ENCODE measurements around the gene ZXDB. TPM values are rescaled to one million over a fixed set of nuclear protein-coding genes. Genes with fewer than 3 reads are reported as not detected.

ZXDB gene
- polyA plus RNA-seq, 1 donor (not counting 4 experiments of a cell fraction or from before 2014, with no cell fraction given), result 6.4 TPM

GRCh38 chrX:57595381-57595811, 3.6 kb downstream of the ZXDB start:
- DNase-seq (ENCODE audit: low read depth, low spot score) (peak; percentile 41), FAIRE-seq (no peak)
- Histone ChIP-seq H3K79me2 (ENCODE audit: control insufficient read depth, insufficient read depth, low read length) (peaks cover 18% of the 10 kb centered on the region), H3K4me1 (ENCODE audit: control insufficient read depth, extremely low read depth, insufficient read depth, low read length) (peaks cover 16% of the 10 kb centered on the region), H3K27me3 (ENCODE audit: control insufficient read depth, extremely low read depth, insufficient read depth, low read length) (no peaks in the 10 kb centered on the region), H3K4me3 (ENCODE audit: control insufficient read depth in 2 of 3, extremely low read depth in 1 of 3, insufficient read depth in 2 of 3, low read depth in 1 of 3, low read length in 3 of 3) (peak overlapping the region; percentile 13 to 51 (median 26)), H3K9me3 (ENCODE audit: control insufficient read depth, low read depth, low read length) (no peaks in the 10 kb centered on the region), H3K9ac (ENCODE audit: control insufficient read depth, extremely low read depth, insufficient read depth, low read length) (peak overlapping the region; percentile 19), H2AFZ (ENCODE audit: control insufficient read depth, low read length) (no peak overlapping the region), H3K36me3 (ENCODE audit: control insufficient read depth in 2 of 2, extremely low read depth in 1 of 2, insufficient read depth in 2 of 2, low read length in 2 of 2) (peaks cover 0 to 3% of the 10 kb centered on the region in 2 experiments), H3K4me2 (ENCODE audit: control insufficient read depth, extremely low read depth, insufficient read depth, low read depth, low read length) (peak overlapping the region; percentile 61), H3K9me1 (ENCODE audit: control insufficient read depth, extremely low read depth, insufficient read depth, low read length) (no peaks in the 10 kb centered on the region), H3K27ac (ENCODE audit: control insufficient read depth, insufficient read depth, low read length) (peak overlapping the region; percentile 40), H4K20me1 (ENCODE audit: control insufficient read depth, extremely low read depth, insufficient read depth, low read length) (no peaks in the 10 kb centered on the region)
- dilution Hi-C loops (cut with MboI; ENCODE audit: extremely low pct_ligation_motif_present, low sequenced_read_pairs), result no loop called here
- TF ChIP-seq, protein P1, sequence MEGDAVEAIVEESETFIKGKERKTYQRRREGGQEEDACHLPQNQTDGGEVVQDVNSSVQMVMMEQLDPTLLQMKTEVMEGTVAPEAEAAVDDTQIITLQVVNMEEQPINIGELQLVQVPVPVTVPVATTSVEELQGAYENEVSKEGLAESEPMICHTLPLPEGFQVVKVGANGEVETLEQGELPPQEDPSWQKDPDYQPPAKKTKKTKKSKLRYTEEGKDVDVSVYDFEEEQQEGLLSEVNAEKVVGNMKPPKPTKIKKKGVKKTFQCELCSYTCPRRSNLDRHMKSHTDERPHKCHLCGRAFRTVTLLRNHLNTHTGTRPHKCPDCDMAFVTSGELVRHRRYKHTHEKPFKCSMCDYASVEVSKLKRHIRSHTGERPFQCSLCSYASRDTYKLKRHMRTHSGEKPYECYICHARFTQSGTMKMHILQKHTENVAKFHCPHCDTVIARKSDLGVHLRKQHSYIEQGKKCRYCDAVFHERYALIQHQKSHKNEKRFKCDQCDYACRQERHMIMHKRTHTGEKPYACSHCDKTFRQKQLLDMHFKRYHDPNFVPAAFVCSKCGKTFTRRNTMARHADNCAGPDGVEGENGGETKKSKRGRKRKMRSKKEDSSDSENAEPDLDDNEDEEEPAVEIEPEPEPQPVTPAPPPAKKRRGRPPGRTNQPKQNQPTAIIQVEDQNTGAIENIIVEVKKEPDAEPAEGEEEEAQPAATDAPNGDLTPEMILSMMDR (optimal IDR thresholded peaks at IDR 0.05 in 1 of 3, IDR thresholded peaks at IDR 0.05 in 1 of 3, conservative IDR thresholded peaks at IDR 0.05 in 1 of 3; ENCODE audit: extremely low read depth in 1 of 3, insufficient read depth in 2 of 3, low read length in 3 of 3), result no peak
- TF ChIP-seq EZH2 (IDR thresholded peaks at IDR 0.05; ENCODE audit: low read length), result no peak

GRCh38 chrX:57596109-57596508, 4.3 kb downstream of the ZXDB start:
- peak overlapping the region; percentile 19 for H3K9ac ChIP-seq (ENCODE audit: control insufficient read depth, extremely low read depth, insufficient read depth, low read length)
- TF ChIP-seq EZH2 (IDR thresholded peaks at IDR 0.05; ENCODE audit: low read length), result no peak
- TF ChIP-seq, protein P1 (optimal IDR thresholded peaks at IDR 0.05 in 1 of 3, IDR thresholded peaks at IDR 0.05 in 1 of 3, conservative IDR thresholded peaks at IDR 0.05 in 1 of 3; ENCODE audit: extremely low read depth in 1 of 3, insufficient read depth in 2 of 3, low read length in 3 of 3), result no peak
- peak overlapping the region in 2 of 3 experiments; percentile 26 to 48 for H3K4me3 ChIP-seq (ENCODE audit: control insufficient read depth in 2 of 3, extremely low read depth in 1 of 3, insufficient read depth in 2 of 3, low read depth in 1 of 3, low read length in 3 of 3)
- peak overlapping the region; percentile 39 for H3K27ac ChIP-seq (ENCODE audit: control insufficient read depth, insufficient read depth, low read length)
- DNase-seq (ENCODE audit: low read depth, low spot score), result no peak
- no peak overlapping the region for H2AFZ ChIP-seq (ENCODE audit: control insufficient read depth, low read length)
- peaks cover 18% of the 10 kb centered on the region for H3K79me2 ChIP-seq (ENCODE audit: control insufficient read depth, insufficient read depth, low read length)
- peak overlapping the region; percentile 61 for H3K4me2 ChIP-seq (ENCODE audit: control insufficient read depth, extremely low read depth, insufficient read depth, low read depth, low read length)
- H3K36me3 ChIP-seq (ENCODE audit: control insufficient read depth in 2 of 2, extremely low read depth in 1 of 2, insufficient read depth in 2 of 2, low read length in 2 of 2), result peaks cover 0 to 3% of the 10 kb centered on the region in 2 experiments
- no peaks in the 10 kb centered on the region for H3K27me3 ChIP-seq (ENCODE audit: control insufficient read depth, extremely low read depth, insufficient read depth, low read length)
- no peaks in the 10 kb centered on the region for H4K20me1 ChIP-seq (ENCODE audit: control insufficient read depth, extremely low read depth, insufficient read depth, low read length)
- peaks cover 13% of the 10 kb centered on the region for H3K4me1 ChIP-seq (ENCODE audit: control insufficient read depth, extremely low read depth, insufficient read depth, low read length)
- H3K9me3 ChIP-seq (ENCODE audit: control insufficient read depth, low read depth, low read length), result no peaks in the 10 kb centered on the region
- dilution Hi-C loops (cut with MboI; ENCODE audit: extremely low pct_ligation_motif_present, low sequenced_read_pairs), result no loop called here
- no peaks in the 10 kb centered on the region for H3K9me1 ChIP-seq (ENCODE audit: control insufficient read depth, extremely low read depth, insufficient read depth, low read length)
- FAIRE-seq, result no peak

Measured in keratinocyte (primary cell).